Fibroblast of villous mesenchyme (primary cell): Measurements from ENCODE around the gene TNK2. TPM values are rescaled to one million over a fixed set of nuclear protein-coding genes. Genes with fewer than 3 reads are reported as not detected.

Source experiments
- DNase-seq: peaks from one replicate; pipeline ENCODE4 v3.0.0-alpha.2; 2010; ENCODE audit warnings: low read depth
- H3K4me3 ChIP-seq: 2 replicates; pipeline ENCODE4 v1.5.1; 2011; ENCODE audit warnings: low read depth, mild to moderate bottlenecking, low read length
- CTCF ChIP-seq: IDR thresholded peaks from 2 replicates; pipeline ENCODE4 v1.5.1; 2012; ENCODE audit warnings: low read depth, mild to moderate bottlenecking, low read length; ENCODE audit not compliant: insufficient read depth
- total RNA-seq: library from RNA; depleted of rRNA; stranded (reverse); fragments of >200 nt; gene quantifications from 2 replicates; pipeline ENCODE4 v1.2.3, GENCODE V29; 2012

The TNK2 gene
- total RNA-seq, 1 donor = 12.1 TPM

GRCh38 chr3:195886181-195887141, 21.9 kb downstream of the TNK2 start:
- TF ChIP-seq CTCF = no peak
- no peak for DNase-seq
- H3K4me3 ChIP-seq = no peak overlapping the region

DNA sequence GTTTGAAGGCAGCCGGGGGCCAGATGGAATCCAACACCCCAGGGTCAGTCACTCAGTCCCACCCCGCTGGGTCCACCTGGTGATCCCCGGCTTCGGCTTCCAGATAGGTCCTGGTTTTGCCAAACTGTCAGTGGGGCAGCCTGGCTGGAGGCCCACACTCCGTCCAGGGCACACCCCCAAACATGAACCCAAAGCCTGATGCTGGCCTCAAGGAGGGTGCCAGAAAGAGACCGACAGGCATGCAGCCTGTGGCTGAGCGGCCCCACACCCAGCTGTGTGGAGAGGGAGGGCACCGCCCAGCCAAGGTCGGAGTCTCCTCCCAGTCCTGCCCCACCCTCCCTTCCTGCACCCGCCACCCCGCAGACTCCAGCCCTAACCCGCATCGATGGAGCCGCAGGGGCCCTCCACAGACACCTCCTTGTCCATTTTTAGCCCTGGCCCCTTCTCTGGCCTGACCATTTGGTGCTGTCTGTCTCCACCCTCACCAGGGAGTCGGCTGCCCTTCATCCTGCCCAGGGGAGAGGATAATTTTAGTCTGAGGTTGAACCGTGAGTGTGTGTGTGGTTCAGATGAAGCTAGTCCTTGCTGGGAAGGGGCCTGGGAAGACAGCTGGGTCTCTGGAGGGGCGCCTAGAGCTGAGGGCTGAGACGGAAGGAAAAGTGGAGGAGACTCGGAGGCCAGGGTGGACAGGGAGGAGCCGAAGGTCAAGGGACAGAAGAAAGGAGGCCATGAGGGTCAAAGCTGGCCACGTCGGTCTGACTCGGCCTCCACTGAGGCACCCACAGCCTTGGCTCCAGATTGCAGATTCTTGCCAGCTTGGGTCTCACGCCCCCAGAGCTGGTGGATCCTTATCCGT, 23.1 kb downstream of the TNK2 start:
- no peak for TF ChIP-seq CTCF
- no peak for DNase-seq
- no peak overlapping the region for H3K4me3 ChIP-seq

DNA sequence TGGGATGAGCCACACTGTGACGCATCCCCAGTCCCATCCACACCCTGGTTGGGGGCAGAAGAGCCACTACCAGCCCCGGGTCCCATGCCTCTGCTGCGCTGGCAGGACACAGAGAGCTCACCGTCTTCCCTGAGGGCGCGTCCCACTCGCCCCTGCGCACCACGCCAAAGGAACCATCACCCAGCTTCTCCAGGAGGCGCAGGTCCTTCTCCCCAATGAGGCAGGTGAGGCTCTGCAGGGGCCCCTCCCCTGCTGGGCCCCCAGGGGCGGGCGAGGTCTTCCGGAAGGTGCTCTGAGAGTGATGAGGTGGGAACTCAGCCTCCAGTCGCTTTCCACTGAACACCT, 23.7 kb downstream of the TNK2 start:
- no peak for DNase-seq
- H3K4me3 ChIP-seq = no peak overlapping the region
- no peak for TF ChIP-seq CTCF

DNA sequence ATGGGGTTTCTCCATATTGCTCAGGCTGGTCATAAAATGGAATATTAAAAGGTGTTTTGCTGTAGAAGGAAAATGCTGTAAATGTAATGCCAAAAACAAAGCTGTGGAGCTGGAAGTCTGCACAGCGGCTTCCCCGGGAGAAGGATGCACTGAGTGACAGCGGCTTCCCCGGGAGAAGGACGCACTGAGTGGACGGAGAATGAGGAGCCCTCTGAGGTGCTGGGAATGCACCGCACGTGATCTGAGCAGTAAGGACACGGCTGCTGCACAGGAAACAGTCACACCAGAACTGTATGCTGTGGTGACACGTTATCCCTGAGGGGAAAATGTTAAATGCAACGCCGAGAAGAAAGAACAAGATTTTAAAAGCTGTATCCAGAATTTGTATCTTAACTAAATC, 24.6 kb downstream of the TNK2 start:
- DNase-seq = no peak
- no peak for TF ChIP-seq CTCF
- H3K4me3 ChIP-seq = no peak overlapping the region

GRCh38 chr3:195883160-195883559, 25.2 kb downstream of the TNK2 start:
- H3K4me3 ChIP-seq = no peak overlapping the region
- no peak for DNase-seq
- no peak for TF ChIP-seq CTCF

DNA sequence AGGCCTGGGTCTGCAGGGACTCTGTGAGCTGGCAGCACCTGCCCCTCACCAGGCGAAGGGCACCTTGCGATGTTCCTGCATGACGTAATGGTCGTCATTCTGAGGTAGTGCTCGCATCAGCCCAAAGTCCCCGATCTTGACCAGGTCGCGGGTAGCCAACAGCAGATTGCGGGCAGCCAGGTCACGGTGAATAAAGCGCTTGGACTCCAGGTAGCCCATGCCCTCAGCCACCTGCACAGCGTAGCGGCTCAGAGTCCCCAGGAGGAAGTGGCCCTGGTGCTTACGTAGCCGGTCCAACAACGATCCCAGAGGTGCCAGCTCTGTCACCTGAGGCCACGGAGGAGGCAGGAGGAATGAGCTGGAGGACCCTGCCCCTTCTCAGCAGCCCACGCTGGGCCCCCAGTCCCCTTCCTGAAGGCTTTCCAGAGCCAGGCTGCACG, 26.3 kb downstream of the TNK2 start:
- DNase-seq = no peak
- no peak for TF ChIP-seq CTCF

More for the DNA sequence above, 26.3 kb downstream of the TNK2 start:
- H3K4me3 ChIP-seq = no peak overlapping the region
